Glutamatergic neuron (in vitro differentiated cells): ENCODE results near the gene BAHD1. TPM values are rescaled to one million over a fixed set of nuclear protein-coding genes. Genes with fewer than 3 reads are reported as not detected.
A peak's percentile ranks its signal among the peaks of the same experiment; 100 is the strongest.

Experiments used
- DNase-seq: peaks from one replicate; pipeline ENCODE4 v3.0.0; 2022
- H3K27ac Mint-ChIP-seq: one replicate; pipeline ENCODE4 v1.8.0; 2020; ENCODE audit warnings: mild to moderate bottlenecking, mixed read lengths, inconsistent platforms; ENCODE audit not compliant: unreplicated experiment
- H3K27me3 Mint-ChIP-seq: one replicate; pipeline ENCODE4 v1.8.0; 2020; ENCODE audit warnings: mild to moderate bottlenecking, moderate library complexity, mixed read lengths, inconsistent platforms; ENCODE audit not compliant: unreplicated experiment
- H3K36me3 Mint-ChIP-seq: one replicate; pipeline ENCODE4 v1.8.0; 2020; ENCODE audit warnings: mild to moderate bottlenecking, mixed read lengths, inconsistent platforms; ENCODE audit not compliant: unreplicated experiment
- H3K4me1 Mint-ChIP-seq: one replicate; pipeline ENCODE4 v1.8.0; 2020; ENCODE audit warnings: mild to moderate bottlenecking, low read depth, mixed read lengths, inconsistent platforms; ENCODE audit not compliant: unreplicated experiment
- H3K4me3 Mint-ChIP-seq: one replicate; pipeline ENCODE4 v1.8.0; 2020; ENCODE audit warnings: mild to moderate bottlenecking, mixed read lengths, inconsistent platforms; ENCODE audit not compliant: unreplicated experiment
- H3K9me3 Mint-ChIP-seq: one replicate; pipeline ENCODE4 v1.8.0; 2020; ENCODE audit warnings: mild to moderate bottlenecking, moderate library complexity, mixed read lengths, inconsistent platforms; ENCODE audit not compliant: unreplicated experiment
- long read RNA-seq: library from polyadenylated mRNA; unstranded; transcript quantifications from one replicate; pipeline ENCODE4 v2.0.0, GENCODE V29; 2020; ENCODE audit not compliant: unreplicated experiment
- total RNA-seq: library from RNA; stranded (reverse); fragmentation: NEBNext Ultra II Directional; extraction: Animal tissue kit (Norgen Biotek cat#: 25700); gene quantifications from one replicate; pipeline ENCODE4 v1.2.1, GENCODE V29; 2021; ENCODE audit not compliant: unreplicated experiment
- TF ChIP-seq, protein P1 (sequence below): fragments of 200-600 bp; sonication (generic); IDR thresholded peaks from one replicate; pipeline ENCODE4 v1.5.0; 2021; ENCODE audit not compliant: partially characterized antibody, unreplicated experiment

Gene BAHD1
- 29.9 TPM for total RNA-seq
- long read RNA-seq = 0 reads

DNA sequence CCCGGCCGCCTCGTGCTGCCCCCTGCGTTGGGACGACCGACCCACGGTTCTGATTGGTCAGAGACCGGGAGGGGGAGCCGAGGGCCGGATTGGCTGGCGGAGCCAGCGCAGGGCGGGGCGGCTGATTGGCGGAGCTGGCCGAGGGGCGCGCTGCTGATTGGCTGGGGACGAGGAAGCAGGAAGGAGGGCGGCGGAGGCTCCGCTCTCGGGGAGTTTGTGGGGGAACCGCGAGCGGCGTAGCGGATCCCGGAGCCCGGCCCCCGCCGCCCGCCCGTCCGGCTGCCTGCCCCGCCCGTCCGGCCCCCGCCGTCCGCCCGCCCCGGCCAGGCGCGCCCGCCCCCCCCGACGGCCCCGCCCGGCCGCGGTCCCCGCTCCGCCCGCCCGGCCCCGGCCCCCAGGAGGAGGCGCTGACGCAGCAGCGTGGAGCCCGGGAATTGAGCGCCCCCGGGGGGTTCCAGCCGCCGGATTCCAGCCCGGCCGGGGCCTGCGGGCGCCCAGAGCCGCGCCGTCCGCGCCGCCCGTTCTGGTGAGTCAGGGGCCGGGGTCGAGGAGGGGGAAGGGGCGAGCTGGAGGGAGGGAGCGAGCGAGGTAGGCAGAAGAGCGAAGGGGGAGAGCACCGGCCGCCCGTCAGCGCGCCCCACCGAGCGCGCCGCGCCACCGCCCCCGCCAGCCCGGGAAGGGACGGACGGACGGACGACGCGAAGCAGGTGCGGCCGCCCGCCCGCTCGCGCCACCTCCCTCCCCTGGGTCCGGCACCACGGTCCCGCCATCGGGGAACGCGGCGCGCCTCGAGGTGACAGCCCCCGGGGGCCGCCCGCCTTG lies at the start of gene BAHD1:
TSS of gene BAHD1 (plus strand) at position 211 of the 822 bp plus-strand sequence. CDS start 17,512 bp downstream, outside the sequence.
- peaks cover 10% of the 10 kb centered on the region for H3K9me3 Mint-ChIP-seq
- H3K36me3 Mint-ChIP-seq = no peaks in the 10 kb centered on the region
- H3K4me1 Mint-ChIP-seq = peaks cover 31% of the 10 kb centered on the region
- TF ChIP-seq, protein P1, sequence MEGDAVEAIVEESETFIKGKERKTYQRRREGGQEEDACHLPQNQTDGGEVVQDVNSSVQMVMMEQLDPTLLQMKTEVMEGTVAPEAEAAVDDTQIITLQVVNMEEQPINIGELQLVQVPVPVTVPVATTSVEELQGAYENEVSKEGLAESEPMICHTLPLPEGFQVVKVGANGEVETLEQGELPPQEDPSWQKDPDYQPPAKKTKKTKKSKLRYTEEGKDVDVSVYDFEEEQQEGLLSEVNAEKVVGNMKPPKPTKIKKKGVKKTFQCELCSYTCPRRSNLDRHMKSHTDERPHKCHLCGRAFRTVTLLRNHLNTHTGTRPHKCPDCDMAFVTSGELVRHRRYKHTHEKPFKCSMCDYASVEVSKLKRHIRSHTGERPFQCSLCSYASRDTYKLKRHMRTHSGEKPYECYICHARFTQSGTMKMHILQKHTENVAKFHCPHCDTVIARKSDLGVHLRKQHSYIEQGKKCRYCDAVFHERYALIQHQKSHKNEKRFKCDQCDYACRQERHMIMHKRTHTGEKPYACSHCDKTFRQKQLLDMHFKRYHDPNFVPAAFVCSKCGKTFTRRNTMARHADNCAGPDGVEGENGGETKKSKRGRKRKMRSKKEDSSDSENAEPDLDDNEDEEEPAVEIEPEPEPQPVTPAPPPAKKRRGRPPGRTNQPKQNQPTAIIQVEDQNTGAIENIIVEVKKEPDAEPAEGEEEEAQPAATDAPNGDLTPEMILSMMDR = no peak
- DNase-seq = peak; percentile 99
- H3K27ac Mint-ChIP-seq = peak within 1 kb of the TSS; percentile 91
- peaks cover 5% of the 10 kb centered on the region for H3K27me3 Mint-ChIP-seq
- H3K4me3 Mint-ChIP-seq = peak within 1 kb of the TSS; percentile 97

- Mint-ChIP-seq H3K36me3 (peaks cover 4% of the 10 kb centered on the region), H3K4me1 (no peaks in the 10 kb centered on the region), H3K27ac (no peak overlapping the region), H3K4me3 (no peak overlapping the region), H3K9me3 (no peaks in the 10 kb centered on the region), H3K27me3 (peaks cover 2% of the 10 kb centered on the region)
- TF ChIP-seq, protein P1 = no peak
- DNase-seq = no peak
Measured at GRCh38 chr15:40392986-40393948, 47.5 kb upstream of the BAHD1 start.

DNA sequence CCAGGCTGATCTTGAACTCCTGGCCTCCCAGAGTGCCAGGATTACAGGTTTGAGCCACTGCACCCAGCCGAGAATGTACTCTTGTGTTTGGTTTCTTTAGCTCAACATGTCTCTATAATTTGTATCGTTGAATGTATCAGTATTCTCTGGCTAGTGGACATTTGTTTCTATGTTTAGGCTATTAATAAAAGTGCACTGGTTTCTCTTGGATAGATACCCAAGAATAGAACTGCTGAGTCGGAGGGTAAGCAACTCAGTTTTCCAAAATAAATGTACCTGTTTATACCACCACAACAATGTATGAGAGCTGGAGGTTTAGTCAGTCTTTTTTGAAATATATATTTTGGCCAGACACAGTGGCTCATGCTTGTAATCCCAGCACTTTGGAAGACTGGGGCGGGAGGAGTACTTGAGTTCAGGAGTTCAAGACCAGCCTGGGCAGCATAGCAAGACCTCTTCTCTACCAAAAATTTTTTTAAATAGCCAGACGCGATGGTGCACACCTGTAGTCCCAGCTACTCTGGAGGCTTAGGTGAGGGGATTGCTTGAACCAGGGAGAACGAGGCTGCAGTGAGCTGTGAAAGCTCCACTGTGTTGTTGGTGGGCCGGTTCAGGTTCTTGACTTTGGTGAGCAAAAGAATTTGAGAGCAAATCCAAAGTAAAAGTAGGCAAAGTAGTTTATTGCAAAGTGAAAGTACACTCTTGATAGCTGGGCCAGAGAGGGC lies 42.9 kb upstream of the BAHD1 start:
- Mint-ChIP-seq H3K27me3 (no peaks in the 10 kb centered on the region), H3K4me1 (no peaks in the 10 kb centered on the region)

GRCh38 chr15:40398413-40398873 lies 42.3 kb upstream of the BAHD1 start:
- Mint-ChIP-seq H3K36me3 (peaks cover 4% of the 10 kb centered on the region), H3K4me1 (no peaks in the 10 kb centered on the region), H3K27me3 (no peaks in the 10 kb centered on the region), H3K9me3 (no peaks in the 10 kb centered on the region), H3K27ac (no peak overlapping the region), H3K4me3 (no peak overlapping the region)
- TF ChIP-seq, protein P1 = no peak
- DNase-seq = no peak

More for the DNA sequence above, 42.9 kb upstream of the BAHD1 start:
- DNase-seq = no peak
- no peaks in the 10 kb centered on the region for H3K9me3 Mint-ChIP-seq
- H3K27ac Mint-ChIP-seq = no peak overlapping the region
- H3K4me3 Mint-ChIP-seq = no peak overlapping the region
- H3K36me3 Mint-ChIP-seq = peaks cover 4% of the 10 kb centered on the region
- TF ChIP-seq, protein P1 = no peak
